Nucleus accumbens (tissue), 56 donors: ENCODE data around the gene NR2E3.
"Not testable (repeated sequence)": the region's sequence is repeated elsewhere in the genome, so short reads cannot be mapped to it uniquely, and the experiment has no call there.

Experiments used
- DNase-seq, 56 donors: peaks; one replicate each; lab custom pipeline; 2025; lab: John Stamatoyannopoulos, UW

NR2E3 gene

GRCh38 chr15:71812966-71813722 lies 2.8 kb downstream of the NR2E3 start:
- no peak for DNase-seq

DNA sequence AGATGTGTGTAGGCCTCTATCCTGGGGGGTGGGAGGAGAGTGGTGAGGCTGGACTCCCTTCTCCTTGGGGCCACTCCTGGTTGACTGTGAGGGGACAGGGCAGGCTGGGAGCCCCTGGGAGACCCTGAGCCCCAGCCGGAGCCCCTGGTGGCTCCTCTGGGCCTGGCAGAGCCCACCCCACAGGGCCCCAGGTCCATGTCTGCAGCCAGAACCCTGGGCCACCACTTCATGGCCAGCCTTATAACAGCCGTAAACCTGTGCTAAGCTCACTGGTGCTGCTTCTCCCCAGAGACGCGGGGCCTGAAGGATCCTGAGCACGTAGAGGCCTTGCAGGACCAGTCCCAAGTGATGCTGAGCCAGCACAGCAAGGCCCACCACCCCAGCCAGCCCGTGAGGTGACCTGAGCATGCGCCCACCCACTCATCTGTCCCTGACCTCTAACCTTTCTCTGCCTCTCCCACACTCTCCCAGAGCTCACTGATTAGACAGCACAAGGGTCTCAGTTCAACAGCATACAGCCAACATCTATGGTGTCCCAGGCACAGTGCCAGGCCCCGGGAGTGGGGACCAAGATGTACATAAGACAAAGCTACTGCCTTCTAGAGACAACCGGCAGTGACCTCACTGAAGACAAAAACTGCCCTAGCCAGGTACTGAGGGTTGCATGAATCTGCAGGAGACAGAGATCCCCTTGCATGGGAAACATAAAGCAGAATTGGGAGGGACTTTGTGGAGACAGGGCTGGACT lies 3.5 kb downstream of the NR2E3 start:
- no peak for DNase-seq

DNA sequence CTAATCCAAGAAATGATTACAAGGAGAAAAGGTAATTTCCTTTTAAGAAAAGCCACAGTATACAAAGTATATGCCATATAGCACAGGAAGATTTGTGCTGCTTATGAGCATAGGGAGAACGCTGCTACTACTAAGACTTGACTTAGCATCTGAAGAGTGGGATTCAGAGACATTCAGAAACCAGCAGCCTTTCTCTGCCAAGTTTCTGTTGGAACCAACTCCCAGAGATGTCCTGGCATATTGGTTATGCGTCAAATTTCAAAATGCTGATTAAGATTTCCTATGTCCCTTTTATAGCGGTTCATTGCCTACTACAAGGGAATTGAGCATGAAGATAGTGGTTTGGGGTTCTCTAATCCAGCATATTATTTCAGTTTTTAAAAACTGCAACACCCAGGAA lies 4.9 kb downstream of the NR2E3 start:
- DNase-seq, result no peak

DNA sequence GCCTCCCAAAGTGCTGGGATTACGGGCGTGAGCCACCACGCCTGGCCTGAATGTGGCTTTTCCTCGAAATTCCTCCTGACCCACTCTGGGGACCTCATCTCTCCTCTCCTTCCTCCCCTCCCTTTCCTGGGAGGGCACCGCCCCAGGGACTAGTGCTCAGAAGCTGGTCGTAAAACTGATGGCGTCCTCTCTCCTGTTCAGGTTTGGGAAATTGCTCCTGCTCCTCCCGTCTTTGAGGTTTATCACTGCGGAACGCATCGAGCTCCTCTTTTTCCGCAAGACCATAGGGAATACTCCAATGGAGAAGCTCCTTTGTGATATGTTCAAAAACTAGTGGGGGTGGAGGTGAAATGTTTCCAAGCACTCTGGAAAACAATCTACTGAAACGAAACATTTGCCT lies 7.0 kb downstream of the NR2E3 start:
- no peak for DNase-seq

DNA sequence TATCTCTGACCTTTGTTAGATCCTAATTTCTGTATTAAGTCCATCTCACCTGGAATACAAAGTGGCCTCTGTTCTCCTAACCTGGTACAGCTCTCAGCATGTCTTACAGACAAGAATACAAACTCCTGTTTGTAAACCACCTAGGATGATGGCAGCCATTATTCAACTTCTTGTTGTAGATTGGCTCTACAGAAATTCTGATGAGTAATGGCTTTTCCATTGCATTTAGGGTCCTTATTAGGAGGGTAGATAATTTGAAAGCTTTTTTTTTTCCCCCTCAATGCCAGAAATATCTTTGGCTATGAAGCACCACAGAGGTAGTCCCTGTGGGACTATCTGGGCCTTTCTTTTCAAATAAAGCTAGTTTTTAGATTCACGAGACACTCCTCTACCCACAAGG lies 9.8 kb downstream of the NR2E3 start:
- DNase-seq, result no peak

DNA sequence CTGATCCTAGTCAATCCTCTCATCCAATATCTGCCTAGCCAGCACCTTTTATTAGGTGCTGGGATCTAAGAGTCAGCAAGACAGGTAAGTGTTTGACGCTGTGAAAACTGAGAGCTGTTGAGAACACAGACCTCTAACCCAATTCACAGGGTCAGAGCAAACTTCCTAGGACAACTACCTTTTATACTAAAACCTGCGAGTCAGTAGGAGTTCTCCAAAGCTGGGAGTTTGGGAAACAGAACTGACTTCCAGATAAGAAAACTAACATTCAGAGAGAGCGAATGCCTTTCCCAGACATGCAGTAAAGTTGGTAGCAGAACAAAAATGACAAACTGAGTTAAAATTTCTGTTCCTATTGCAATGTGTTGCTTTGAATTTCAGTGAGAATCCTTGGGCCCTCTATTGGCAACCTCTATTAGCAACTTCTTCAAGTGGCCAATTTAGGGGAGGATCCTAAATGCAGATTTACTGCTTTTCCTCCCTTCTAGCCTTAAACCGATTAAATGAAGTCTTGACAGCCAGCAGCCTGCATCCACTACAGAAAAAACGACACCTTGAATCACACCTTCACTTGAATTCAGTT lies 11.3 kb downstream of the NR2E3 start:
- no peak for DNase-seq

GRCh38 chr15:71822890-71823630 lies 12.7 kb downstream of the NR2E3 start:
- DNase-seq, result no peak

DNA sequence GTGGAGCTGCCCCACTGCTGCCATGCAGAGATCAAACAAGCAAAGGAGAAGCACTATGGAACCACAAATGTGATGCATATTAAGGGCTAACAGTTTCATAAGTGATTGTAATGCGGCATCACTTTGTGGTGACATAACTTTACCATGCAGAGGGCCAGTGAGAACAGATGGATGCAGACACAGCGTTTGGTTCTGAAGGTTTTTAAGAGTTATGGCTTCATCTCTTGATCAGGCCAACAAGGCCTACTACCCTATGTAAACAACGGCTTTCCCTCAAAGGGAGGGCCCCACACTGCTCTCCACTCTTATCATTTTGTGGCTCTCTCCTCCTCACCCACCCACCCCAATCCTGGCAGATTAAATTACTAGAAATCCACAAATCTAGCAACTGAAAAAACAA lies 13.4 kb downstream of the NR2E3 start:
- DNase-seq, result no peak

DNA sequence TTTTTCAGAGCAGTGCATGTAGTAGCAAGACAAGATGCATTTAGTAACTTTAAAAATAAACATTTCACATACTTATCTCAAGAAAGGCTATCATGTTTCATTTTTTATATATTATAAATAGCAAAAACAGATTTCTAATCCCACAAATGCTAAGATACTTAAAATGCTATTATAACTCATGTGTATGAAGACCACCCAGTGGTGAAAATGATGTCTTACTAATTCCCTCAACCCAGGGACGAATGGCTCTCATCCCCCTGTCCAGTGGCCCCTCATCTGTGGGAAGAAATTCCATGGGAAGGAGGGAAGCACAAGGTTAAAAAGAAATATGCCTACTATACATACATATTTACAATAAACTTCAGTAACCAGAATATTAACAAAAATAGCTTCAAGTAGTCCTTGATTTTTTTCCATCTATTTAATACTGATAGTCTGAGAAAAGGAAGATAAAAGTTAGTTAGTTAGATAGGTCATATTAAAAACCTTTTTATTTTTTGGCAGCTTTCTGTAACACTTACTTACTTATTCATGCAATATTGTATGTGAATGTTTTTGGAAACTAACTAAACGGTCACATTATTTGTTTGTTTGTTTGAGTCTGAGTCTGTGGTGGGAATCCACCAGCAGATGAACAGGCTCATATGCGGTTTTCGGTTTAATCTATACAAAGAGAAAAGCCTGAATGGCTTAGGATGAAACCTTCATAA lies 14.8 kb downstream of the NR2E3 start:
- no peak for DNase-seq

DNA sequence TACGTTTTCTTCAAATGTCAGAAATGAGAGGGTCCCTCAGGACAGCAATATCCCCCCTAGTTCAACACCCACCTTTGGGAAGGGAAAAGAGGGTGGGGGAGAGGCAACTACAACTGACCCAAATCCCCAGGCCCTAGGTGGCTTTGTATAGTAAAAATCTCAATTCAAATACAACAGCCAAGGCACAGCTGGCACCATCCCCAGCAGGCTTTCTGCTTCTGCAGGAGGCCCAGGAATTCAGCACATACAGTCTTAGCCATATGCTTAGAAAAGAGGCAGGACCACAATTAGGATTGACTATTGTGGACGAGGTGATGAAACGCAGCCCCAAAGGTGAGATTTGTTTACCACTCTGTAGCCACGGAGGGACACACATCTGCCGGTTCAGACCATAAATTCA lies 15.8 kb downstream of the NR2E3 start:
- DNase-seq, result no peak

- DNase-seq, result no peak
Measured at GRCh38 chr15:71830981-71831380, 20.6 kb downstream of the NR2E3 start.

- no peak for DNase-seq
Measured at GRCh38 chr15:71841563-71841962, 31.2 kb downstream of the NR2E3 start.

DNA sequence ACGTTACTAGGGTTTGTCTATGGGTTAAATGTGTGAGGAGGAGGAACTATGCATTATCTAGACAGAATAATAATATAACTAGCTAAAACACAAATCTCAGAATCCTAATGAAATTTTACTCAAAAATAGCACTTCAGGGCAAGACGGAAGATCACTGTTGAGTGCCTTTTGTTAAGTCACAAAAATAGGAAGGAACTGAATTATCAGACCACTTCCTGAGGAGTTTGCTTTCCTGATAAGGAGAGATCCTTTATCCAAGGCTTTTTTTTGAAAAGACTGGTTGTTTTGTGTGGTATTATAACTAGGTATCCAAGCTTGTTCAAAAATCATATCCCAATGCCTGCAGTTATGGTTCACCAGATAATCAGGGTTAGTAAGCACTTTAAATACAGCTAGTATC lies 34.6 kb downstream of the NR2E3 start:
- DNase-seq, result no peak

DNA sequence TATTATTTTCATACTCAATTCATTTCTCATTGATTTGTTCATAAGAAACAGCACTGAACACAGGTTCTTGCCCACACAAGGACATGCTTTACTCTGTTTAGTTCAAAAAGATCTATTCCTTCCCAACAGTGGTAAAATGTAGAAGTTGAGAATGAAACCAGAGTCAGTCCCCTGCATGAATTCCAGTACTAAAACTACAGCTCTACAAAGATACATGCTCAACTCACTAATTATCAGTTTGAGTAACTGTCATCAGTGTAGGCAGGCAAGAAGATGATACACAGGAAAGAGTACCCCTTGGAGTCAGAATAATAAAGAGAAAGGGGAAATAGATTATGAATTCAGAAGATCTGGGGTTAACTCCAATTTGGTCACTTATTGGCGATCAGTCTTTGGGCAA lies 43.2 kb downstream of the NR2E3 start:
- no peak for DNase-seq

GRCh38 chr15:71858232-71858631 lies 47.9 kb downstream of the NR2E3 start:
- DNase-seq, result not testable (repeated sequence)
